NCI-H446 (cell line): ENCODE measurements around the gene GSC2.

Source experiments
- DNase-seq, 2 experiments: peaks; one replicate each; lab custom pipeline; 2025; lab: John Stamatoyannopoulos, UW

Gene GSC2

DNA sequence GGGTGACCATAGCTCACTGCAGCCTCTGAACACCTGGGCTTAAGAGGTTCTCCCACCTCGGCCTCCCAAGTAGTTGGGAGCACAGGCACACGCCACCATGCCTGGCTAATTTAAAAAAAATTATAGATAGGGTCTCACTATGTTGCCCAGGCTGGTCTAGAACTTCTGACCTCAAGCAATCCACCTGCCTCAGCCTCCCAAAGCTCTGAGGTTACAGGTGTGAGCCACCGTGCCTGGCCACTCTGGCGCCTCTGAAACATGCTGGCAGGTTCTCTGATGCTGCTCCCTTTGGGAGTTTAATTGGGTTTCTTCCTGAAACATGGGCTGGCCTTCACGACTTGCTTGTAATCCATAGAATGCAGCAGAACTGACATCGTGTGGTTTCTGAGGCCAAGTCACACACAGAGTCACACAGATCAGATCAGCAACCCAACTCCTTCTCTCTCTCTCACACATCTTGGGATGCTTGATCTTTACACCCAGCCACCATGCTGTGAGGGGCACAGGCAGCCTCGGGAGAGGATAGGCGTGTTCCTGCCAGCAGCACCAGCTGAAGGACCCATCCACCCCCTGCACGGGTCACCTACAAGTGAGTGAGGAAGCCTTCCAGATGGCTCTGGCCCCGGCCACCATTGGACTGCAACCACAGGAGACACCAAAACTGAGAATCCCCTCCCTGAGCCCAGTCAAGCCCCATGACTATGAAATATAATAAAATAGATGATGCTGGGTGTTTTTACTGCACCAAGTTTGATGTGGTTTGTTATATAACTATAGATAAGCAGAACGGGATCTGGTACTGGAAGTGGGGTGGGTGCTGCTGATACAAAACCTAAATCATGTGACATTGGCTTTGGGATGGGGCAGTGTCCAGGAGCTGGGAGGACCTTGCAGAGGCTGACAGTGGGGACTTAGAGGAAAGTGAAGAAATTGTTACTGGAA is 3.1 kb upstream of the GSC2 start:
- DNase-seq: no peak

GRCh38 chr22:19151329-19152191 is 1.5 kb upstream of the GSC2 start:
- no peak for DNase-seq

DNA sequence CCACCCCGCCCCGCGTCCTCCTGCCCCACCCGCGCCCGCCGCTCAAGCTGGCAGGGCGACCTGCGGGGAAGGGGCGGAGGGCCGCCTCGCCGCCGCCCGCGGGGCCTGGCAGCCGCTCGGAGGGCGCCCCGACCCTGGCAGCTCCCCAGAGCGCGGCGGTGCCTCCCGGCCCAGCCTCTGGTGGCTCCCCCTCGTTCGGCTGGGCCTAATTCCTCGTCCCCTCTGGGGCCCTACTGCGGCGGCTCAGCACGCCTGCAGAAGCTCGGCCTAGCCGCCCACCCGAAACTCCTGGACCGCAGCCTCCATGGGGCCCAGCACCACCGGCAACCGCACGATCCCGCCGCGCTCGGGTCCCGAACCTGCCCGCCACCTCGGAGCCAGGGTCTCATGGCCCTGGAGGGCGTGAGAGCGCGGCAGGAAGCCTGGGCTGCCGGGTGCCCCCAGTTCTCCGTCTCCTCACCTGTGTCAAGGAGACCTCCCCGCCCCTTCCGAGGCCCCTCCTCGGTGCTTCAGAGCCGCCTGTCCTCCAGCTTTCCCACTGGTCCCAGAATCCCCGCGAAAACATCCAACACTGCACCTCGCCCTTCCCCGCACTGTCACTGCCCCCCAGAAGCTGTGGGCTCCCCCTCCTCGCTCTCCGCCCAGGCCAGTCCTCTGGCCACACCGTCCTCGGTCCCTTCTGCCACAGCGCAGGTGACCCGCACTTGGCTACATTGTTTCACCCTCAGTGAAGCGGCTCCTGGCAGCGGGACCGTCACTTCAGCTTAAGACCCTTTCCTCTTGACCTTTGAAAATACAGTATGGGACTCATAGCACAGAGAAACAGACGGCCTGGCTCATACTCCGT is 613 bp upstream of the GSC2 start:
- no peak for DNase-seq

DNA sequence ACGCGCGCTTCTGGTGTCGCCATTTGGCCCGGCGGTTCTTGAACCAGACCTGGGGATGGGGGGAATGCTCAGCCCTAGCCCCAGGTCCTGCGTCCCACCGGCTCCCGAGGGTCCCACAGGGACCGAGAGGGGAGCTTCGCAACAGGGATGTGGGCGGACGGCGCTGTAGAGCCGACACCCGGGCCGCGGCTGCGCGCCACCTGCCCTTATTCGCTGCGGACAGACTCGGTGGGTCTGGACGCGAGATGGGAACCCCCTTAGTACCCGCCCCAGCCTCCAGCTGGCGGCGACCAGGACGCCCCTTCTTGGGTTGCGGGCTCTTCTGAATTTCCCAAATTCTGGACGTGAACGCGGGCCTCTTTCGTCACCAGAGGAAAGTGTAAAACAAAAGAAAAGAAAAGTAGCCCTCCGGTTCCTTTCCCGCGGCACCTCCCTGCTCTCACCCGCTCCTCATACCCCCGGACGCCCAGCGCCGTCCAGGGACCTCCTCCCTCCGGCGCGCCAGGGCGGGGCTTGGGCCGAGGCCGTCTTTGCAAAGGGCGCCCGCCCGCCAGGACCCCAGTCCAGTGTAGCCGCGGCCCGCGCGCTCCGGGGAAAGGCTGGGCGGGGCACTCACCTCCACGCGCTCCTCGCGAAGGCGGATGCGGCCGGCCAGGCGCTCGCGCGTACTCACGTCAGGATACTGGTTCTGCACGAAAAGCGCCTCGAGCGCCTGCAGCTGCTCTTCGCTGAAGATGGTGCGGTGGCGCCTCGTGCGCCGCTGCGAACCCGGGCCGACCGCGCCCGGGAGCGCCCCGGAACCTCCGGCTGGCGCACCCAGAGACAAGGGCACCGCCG is 827 bp downstream of the GSC2 start:
- DNase-seq: no peak

GRCh38 chr22:19148417-19149046 is 1.6 kb downstream of the GSC2 start:
- DNase-seq: no peak

- DNase-seq: no peak
Observed at GRCh38 chr22:19147195-19147780, 2.8 kb downstream of the GSC2 start.

DNA sequence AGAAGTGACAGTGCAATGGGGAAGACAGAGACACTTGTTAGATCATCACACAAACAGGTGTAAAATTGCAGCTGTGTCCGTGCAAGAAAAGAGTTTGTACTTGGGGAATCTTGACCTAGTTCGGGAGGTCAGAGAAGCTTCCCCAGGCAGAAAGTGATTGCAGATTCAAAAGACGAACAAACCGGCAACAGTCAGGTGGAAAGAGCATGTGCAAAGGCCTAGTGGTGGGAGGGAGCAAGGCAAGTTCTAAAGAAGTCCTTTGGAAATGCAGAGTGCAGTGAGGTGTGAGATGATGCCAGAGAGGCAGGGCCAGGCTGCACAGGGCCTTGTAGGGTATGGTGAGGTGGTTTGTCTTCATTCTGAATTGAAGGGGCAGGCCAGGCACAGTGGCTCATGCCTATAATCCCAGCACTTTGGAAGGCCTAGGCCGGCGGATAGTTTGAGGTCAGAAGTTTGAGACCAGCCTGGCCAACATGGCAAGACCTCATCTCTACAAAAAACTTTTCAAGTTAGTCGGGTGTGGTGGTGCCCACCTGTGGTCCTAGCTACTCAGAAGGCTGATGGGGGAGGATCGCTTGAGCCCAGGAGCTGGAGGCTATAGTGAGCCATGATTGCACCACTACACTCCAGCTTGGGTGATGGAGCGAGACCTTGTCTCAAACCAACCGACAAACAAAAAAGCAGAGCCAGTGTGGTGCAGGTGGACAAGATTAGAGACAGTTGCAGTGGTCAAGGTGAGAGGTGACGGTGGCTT is 3.7 kb downstream of the GSC2 start:
- no peak for DNase-seq

- no peak for DNase-seq
Observed at GRCh38 chr22:19143967-19144400, 6.1 kb downstream of the GSC2 start.

GRCh38 chr22:19143212-19143611 is 6.9 kb downstream of the GSC2 start:
- DNase-seq: no peak

GRCh38 chr22:19142394-19142793 is 7.7 kb downstream of the GSC2 start:
- no peak for DNase-seq

DNA sequence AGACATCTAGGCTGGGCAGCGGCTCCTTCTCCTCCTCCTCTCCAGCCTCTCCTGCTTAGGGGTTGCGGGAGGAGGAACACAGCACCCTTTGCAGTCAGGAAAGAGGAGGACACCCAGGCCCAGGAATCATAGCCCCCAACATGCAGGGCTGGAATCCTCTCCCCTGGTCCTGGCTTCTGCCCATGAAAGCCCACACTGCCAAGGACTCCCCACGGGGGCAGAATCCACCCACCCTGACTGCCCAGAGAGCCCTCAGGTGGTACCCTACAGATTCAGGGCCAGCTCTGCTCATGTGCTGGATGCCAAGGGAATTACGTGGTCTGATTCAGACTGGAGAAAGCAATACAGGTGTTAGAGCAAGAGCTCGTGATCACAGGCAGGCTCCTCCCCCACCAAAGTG is 10.1 kb downstream of the GSC2 start:
- no peak for DNase-seq

GRCh38 chr22:19139001-19139356 is 11.1 kb downstream of the GSC2 start:
- DNase-seq: no peak

- DNase-seq: no peak
Observed at GRCh38 chr22:19138217-19139000, 11.7 kb downstream of the GSC2 start.

DNA sequence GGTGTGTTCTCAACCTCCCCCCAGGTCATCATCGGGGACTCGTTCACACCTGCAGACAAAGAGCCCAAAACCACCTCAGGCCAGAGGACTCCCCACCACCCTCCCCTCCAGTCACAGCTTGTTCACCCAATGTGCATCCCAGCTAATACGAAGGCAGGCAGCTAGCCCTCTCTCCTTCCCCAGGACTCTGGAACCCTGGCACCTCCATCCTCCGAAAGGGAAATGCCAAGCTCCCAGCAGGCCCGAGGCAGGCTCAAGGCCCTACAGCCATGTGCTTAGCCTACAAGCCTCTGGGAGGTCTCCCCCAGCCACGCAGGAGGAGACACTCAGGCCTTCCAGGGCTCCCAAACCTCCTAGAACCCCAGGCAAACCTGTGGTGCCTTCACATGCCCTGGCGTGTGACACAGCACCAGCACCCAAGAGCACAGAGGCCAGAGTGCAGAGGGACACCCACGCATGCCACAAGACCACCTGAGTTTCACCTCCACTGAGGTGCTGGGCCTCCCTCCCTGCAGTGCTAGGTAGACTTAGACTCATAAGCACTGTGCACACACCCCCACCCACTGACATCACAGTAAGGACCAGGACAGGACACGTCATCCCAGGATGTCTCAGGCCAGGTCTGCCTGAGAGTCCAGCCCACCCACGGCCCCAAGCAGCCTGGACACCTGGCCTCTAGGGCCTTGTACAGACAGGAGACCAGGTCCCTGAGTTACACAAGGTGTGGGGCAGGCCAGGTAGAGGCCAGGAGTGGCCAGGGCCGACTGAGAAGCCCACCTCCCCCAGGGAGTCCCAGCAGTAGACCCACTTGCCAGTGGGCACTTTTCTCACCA is 12.5 kb downstream of the GSC2 start:
- no peak for DNase-seq

DNA sequence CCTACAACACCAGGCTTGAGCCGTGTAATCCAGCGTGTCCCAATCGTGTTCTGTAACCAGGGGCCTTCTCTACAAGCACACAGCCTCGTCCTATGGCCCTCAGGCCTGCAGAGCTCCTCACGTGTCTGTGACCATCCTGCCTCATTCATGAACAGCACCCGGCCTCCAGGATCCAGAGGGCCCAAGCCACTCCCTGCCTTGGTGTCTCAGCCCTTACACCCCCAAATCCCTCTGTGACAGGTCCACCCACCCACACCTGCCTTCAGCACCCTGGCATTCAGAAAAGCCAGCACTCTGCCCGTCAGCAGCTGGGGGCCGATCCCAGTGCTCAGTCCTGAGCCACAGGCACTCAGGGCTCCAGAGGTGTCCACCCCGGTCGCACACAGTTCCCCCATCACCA is 13.2 kb downstream of the GSC2 start:
- DNase-seq: no peak

DNA sequence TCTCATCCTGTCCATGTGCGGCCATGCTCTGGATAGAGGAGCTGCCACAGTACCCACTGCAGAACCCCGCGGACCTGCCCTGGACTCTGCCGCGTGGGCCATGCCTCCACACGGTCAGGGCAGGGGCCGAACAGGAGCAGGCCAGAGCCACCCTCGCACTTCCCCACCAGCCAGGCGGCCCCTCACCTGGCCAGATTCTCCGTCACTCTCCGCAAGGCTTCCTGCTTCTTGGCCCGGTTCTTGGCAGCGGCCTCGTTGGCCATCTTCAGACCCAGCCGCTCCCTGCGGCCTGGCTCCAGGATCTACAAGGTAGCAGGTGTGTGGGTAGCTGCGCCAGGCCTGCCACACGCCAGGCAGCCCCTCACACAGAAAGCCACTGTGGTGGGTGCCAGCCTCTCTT is 15.2 kb downstream of the GSC2 start:
- DNase-seq: no peak

DNA sequence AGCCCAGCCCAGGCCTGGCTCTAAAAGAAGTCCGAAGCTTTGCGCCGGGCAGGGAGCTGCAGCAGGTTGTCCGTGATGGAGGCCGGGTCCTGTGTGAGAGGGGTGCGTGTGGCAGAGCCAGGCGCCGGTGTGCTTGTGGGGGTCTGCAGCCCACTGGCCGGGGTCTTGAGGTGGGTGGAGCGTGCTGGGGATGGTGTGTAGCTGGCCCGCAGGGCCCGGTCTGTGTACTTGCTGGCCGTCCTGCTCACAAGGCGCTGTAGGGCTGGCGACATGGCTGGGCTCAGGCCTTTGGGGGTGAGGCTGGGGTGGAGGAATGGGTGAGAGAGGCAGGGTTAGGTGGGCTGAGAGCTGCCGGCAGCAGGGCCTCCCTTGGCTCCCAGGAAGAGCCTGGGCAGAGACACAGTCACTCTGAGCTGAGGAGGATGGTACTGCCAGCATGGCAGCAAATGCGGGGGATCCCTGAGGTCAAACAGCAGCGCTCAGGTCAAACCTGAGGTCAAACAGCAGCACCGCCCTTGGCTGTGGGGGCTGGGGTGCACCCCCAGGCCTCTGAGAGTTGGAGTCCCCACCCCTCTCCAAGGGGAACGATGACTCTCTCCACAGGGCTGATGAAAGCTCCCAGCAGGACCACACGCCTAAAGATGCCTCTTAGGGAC is 15.8 kb downstream of the GSC2 start:
- DNase-seq: no peak
